Fibroblast of the conjunctiva (primary cell): ENCODE results near the gene ABCD3.
"Not testable (repeated sequence)": the region's sequence is repeated elsewhere in the genome, so short reads cannot be mapped to it uniquely, and the experiment has no call there.

Source experiments
- DNase-seq: peaks from one replicate; pipeline ENCODE4 v3.0.0-alpha.2; 2010; ENCODE audit warnings: low read depth

Gene ABCD3

GRCh38 chr1:94550800-94551241 is 132.6 kb downstream of the ABCD3 start:
- peak; percentile 39 for DNase-seq

DNA sequence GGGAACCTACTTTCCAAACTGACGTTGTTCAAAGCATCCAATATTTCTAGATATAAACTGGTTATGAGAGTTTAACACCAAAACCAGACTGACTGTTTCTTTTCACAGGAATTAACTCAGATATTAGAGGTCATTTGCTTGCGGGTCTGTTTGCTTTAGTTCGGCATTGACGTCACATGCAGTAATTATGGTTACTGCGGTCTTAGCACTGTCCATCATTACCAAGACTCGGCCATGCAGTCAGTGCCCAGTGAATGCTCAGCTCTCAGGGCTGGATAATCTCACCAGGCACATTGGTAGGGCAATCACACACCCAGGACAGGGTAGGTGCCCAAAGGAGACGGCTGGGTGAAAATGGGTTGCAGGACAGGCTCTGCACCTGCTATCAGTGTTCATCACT is 133.3 kb downstream of the ABCD3 start:
- DNase-seq = no peak

DNA sequence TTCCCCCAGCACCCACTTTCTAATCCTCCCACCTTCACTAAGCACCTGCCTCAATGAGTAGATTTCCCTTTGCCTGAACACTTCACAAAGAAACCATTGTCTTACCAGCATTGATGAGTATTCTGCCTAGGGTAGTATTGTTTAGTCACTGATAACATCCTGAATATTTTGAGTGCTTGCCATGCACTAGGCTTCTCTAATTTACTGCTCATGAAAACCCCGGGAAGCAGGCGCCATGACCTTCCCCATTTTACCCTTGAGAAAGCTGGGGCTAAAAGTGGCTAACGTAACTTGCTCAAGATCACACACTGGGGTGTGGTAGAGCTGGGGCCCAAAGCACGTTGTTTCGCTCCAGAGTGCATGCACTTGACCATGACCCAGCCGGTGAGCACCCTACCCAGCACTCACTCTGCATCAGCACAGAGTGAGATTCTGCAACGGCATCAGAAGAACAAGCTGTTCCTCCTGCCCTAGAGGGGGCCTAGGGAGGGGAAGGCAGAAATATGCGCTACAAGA is 133.9 kb downstream of the ABCD3 start:
- no peak for DNase-seq

DNA sequence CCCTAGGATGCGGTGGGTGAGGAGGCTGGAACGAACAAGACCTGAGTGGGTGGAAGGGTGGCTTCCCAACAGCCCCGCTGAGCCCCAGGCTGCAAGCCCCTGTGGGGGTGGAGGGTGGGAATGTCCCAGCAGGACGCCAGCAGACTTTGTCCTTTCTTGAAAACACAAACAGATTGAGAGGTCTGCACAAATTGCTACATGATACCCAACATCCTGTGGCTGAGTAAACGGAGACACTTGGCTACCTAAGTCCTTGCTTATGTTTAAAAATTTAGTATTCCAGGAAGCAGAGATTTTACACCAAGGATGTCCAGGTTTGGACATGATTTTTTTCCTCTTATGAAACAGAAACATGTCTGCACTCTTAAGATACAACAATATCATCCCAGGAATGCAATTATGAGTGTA is 135.1 kb downstream of the ABCD3 start:
- DNase-seq = no peak

GRCh38 chr1:94553931-94554330 is 135.7 kb downstream of the ABCD3 start:
- DNase-seq = no peak

DNA sequence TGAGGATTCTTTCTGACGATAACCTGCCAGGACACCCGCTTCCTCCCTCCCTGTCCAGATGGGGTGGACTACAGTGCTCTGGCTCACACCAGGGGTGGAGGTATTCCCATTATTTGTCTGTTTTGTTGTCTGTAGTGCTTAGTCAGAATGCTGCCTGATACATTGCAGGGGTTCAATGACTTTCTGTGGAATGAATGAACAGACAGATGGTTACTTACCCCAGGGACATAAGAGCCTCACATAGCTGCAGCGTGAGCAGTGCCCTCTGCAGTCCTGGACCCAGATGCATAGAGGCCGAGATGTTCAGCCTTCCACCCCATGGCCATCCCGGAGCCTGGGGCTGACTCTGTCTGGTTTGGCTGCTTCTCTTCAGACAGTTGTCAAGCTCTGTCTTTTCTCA is 136.4 kb downstream of the ABCD3 start:
- DNase-seq = no peak

DNA sequence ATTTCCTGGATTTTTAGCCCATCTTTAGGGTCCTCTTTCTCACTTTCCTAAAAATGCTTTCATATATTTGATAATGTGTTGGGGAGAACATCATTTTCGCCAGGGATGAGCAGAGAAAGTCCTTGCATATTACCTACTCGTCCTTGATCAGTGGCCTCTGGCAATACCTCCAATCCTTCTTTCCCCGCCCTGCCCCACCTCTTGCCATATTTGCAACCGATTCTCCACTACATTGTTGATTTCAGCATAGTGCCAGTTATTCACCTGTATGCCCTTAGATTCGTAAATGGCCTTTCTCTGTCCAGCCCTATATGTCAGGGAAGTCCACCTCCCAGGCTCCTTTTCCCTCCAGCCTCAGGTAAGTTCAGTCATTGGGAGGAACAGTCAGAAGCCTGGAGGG is 136.9 kb downstream of the ABCD3 start:
- no peak for DNase-seq

DNA sequence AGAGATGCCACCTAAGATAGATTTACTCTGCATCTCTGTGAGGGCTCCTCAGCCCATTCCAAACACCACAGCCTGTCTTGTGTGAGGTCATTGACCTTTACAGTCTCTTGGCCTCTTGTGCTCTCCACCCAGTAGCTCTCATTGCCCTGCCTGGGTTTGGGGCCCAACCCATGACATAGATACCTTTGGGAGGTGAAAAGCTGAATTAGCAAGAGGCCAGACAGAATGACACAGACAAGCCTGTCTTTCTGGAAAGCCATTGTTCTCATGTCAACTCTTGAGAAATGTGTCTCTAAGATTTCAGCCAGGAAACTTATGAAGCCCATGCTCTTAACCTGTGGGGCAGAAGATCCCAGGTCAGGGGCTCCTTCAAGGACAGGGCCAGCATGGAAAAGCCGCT is 141.7 kb downstream of the ABCD3 start:
- DNase-seq = no peak

DNA sequence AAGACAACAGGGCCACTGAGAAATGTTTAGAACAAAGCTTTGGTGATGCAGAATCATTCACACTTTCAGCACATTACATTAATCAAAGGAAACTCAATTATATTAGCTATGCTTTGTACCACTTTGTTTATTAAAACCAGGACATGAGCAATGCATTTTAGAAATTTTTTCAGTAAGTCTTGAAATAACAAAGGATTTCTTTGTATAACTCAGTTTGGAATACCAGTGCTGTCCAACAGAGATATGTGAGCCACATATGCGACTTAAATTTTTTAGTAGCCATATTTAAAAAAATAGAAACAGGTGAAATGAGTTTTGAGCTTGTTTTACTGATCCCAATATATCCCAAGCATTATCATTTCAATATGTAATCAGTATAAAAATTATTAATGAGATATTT is 142.1 kb downstream of the ABCD3 start:
- no peak for DNase-seq

- DNase-seq = no peak
Measured at GRCh38 chr1:94562519-94563260, 144.5 kb downstream of the ABCD3 start.

DNA sequence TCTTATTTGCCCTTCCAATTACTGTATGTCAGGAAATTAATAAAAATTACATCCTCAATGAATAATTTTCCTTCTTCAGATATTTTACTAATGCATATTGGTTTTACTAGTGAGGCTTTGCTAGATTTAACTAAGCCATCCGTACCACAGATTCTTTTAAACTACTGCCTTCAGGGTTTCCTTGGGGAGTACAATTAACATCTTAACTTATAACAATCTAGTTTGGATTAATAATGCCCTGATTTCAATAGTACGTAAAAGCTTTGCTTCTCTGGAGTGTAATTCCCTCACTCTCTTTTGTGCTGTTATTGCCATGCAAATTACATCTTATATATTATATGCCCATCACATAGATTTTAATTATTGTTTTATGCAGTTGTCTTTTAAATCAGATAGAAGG is 147.7 kb downstream of the ABCD3 start:
- DNase-seq = no peak

DNA sequence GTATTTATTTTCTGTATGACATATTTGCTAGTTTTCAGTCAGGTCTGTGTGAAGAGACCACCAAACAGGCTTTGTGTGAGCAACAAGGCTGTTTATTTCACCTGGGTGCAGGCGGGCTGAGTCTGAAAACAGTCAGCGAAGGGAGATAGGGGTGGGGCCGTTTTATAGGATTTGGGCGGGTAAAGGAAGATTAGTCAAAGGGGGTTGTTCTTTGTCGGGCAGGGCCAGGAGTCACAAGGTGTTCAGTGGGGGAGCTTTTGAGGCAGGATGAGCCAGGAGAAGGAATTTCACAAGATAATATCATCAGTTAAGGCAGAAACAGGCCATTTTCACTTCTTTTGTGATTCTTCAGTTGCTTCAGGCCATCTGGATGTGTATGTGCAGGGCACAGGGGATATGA is 148.2 kb downstream of the ABCD3 start:
- DNase-seq = not testable (repeated sequence)

GRCh38 chr1:94567975-94568607 is 149.9 kb downstream of the ABCD3 start:
- not testable (repeated sequence) for DNase-seq
